Neural progenitor cell (in vitro differentiated cells): ENCODE results near the gene MCTP2. TPM values are rescaled to one million over a fixed set of nuclear protein-coding genes. Genes with fewer than 3 reads are reported as not detected.
"Not testable (repeated sequence)": the region's sequence is repeated elsewhere in the genome, so short reads cannot be mapped to it uniquely, and the experiment has no call there.

ENCODE experiments used
- DNase-seq: peaks from one replicate; pipeline ENCODE4 v3.0.0-alpha.2; 2016; ENCODE audit warnings: low spot score
- H2AFZ ChIP-seq: fragments of 200-600 bp; sonication (generic); replicated peaks from 2 replicates; pipeline ENCODE4 v1.6.1; 2016; ENCODE audit warnings: antibody characterized with exemption
- H3F3A ChIP-seq: fragments of 200-600 bp; sonication (generic); 2 replicates; pipeline ENCODE4 v1.6.1; 2016; ENCODE audit warnings: antibody characterized with exemption, low read depth
- H3K27ac ChIP-seq: fragments of 200-600 bp; sonication (generic); 2 replicates; pipeline ENCODE4 v1.5.1; 2016; ENCODE audit warnings: mild to moderate bottlenecking
- H3K27me3 ChIP-seq: fragments of 200-600 bp; sonication (generic); 2 replicates; pipeline ENCODE4 v1.6.1; 2016; ENCODE audit warnings: mild to moderate bottlenecking, moderate library complexity
- H3K36me3 ChIP-seq: fragments of 200-600 bp; sonication (generic); 2 replicates; pipeline ENCODE4 v1.5.1; 2016
- H3K4me1 ChIP-seq: fragments of 200-600 bp; sonication (generic); 2 replicates; pipeline ENCODE4 v1.6.1; 2016; ENCODE audit warnings: mixed run types
- H3K4me2 ChIP-seq: fragments of 200-600 bp; sonication (generic); 2 replicates; pipeline ENCODE4 v1.6.1; 2016
- H3K4me3 ChIP-seq: fragments of 200-600 bp; sonication (generic); 2 replicates; pipeline ENCODE4 v1.5.1; 2016
- H3K79me2 ChIP-seq: fragments of 200-600 bp; sonication (generic); 2 replicates; pipeline ENCODE4 v1.6.1; 2016; ENCODE audit warnings: low read depth
- H3K9ac ChIP-seq: fragments of 200-600 bp; sonication (generic); 2 replicates; pipeline ENCODE4 v1.6.1; 2016
- H3K9me3 ChIP-seq: fragments of 200-600 bp; sonication (generic); 2 replicates; pipeline ENCODE4 v1.5.1; 2016; ENCODE audit warnings: low read depth
- H4K20me1 ChIP-seq: fragments of 200-600 bp; sonication (generic); 2 replicates; pipeline ENCODE4 v1.6.1; 2016; ENCODE audit warnings: low read depth
- H3K27ac Mint-ChIP-seq: 3 replicates; pipeline ENCODE4 v1.8.0; 2021; ENCODE audit warnings: mixed read lengths
- H3K27me3 Mint-ChIP-seq: 2 replicates; pipeline ENCODE4 v1.8.0; 2022; ENCODE audit warnings: low read depth, mild to moderate bottlenecking, inconsistent platforms, moderate library complexity, mixed read lengths; ENCODE audit not compliant: insufficient read depth
- H3K36me3 Mint-ChIP-seq: 3 replicates; pipeline ENCODE4 v1.8.0; 2021; ENCODE audit warnings: mixed read lengths
- H3K4me1 Mint-ChIP-seq: 3 replicates; pipeline ENCODE4 v1.8.0; 2021; ENCODE audit warnings: mixed read lengths
- H3K4me3 Mint-ChIP-seq: 3 replicates; pipeline ENCODE4 v1.8.0; 2021; ENCODE audit warnings: mild to moderate bottlenecking, moderate library complexity, mixed read lengths
- H3K9me3 Mint-ChIP-seq: 3 replicates; pipeline ENCODE4 v1.8.0; 2020; ENCODE audit warnings: mixed read lengths
- CTCF ChIP-seq: fragments of 200-600 bp; sonication (generic); IDR thresholded peaks from 2 replicates; pipeline ENCODE4 v1.5.1; 2017; ENCODE audit warnings: antibody characterized with exemption, mild to moderate bottlenecking
- EZH2 ChIP-seq: fragments of 200-600 bp; sonication (generic); IDR thresholded peaks from 2 replicates; pipeline ENCODE4 v1.6.1; 2017; ENCODE audit warnings: antibody characterized with exemption, mild to moderate bottlenecking, moderate library complexity
- EZH2phosphoT487 ChIP-seq: fragments of 200-600 bp; sonication (generic); IDR thresholded peaks from 2 replicates; pipeline ENCODE4 v1.6.1; 2017; ENCODE audit warnings: antibody characterized with exemption
- total RNA-seq: library from RNA; depleted of rRNA; stranded (reverse); fragments of >200 nt; gene quantifications from 2 replicates; pipeline ENCODE4 v1.2.3, GENCODE V29; 2015; ENCODE audit warnings: low replicate concordance

The MCTP2 gene
- total RNA-seq, 1 donor from 2014 or later, result 0.17 TPM

GRCh38 chr15:94256511-94256910 lies 25.1 kb downstream of the MCTP2 start:
- Histone ChIP-seq H3K9me3 (no peaks in the 10 kb centered on the region), H3K79me2 (no peaks in the 10 kb centered on the region), H3K4me3 (no peak overlapping the region), H3K36me3 (no peaks in the 10 kb centered on the region), H3K27me3 (no peaks in the 10 kb centered on the region), H3K27ac (no peak overlapping the region), H4K20me1 (no peaks in the 10 kb centered on the region), H3F3A (no peaks in the 10 kb centered on the region), H2AFZ (no peak overlapping the region), H3K4me2 (no peak overlapping the region), H3K9ac (no peak overlapping the region), H3K4me1 (no peaks in the 10 kb centered on the region)
- Mint-ChIP-seq H3K36me3 (no peaks in the 10 kb centered on the region), H3K9me3 (no peaks in the 10 kb centered on the region), H3K4me1 (no peaks in the 10 kb centered on the region), H3K27ac (no peak overlapping the region), H3K4me3 (no peak overlapping the region), H3K27me3 (no peaks in the 10 kb centered on the region)
- TF ChIP-seq EZH2 (no peak), EZH2phosphoT487 (no peak)
- DNase-seq, result no peak

- not testable (repeated sequence) for H2AFZ ChIP-seq, H3K4me1 Mint-ChIP-seq, H3K4me1 ChIP-seq, DNase-seq, H3F3A ChIP-seq, H3K4me3 Mint-ChIP-seq, H3K27me3 ChIP-seq, H3K36me3 Mint-ChIP-seq, H3K4me3 ChIP-seq, H4K20me1 ChIP-seq, H3K9ac ChIP-seq, H3K79me2 ChIP-seq, H3K36me3 ChIP-seq, H3K27ac Mint-ChIP-seq, H3K27ac ChIP-seq, H3K27me3 Mint-ChIP-seq, H3K9me3 ChIP-seq, H3K4me2 ChIP-seq, H3K9me3 Mint-ChIP-seq
Measured at GRCh38 chr15:94257776-94258175, 26.4 kb downstream of the MCTP2 start.

- Histone ChIP-seq H3K79me2 (no peaks in the 10 kb centered on the region), H2AFZ (no peak overlapping the region), H3K27me3 (no peaks in the 10 kb centered on the region), H3F3A (no peaks in the 10 kb centered on the region), H3K4me1 (no peaks in the 10 kb centered on the region), H3K36me3 (no peaks in the 10 kb centered on the region), H4K20me1 (no peaks in the 10 kb centered on the region), H3K27ac (no peak overlapping the region), H3K9me3 (no peaks in the 10 kb centered on the region), H3K9ac (no peak overlapping the region), H3K4me3 (no peak overlapping the region), H3K4me2 (no peak overlapping the region)
- no peak overlapping the region for H3K27ac Mint-ChIP-seq
- H3K36me3 Mint-ChIP-seq, result no peaks in the 10 kb centered on the region
- H3K4me3 Mint-ChIP-seq, result no peak overlapping the region
- no peaks in the 10 kb centered on the region for H3K27me3 Mint-ChIP-seq
- TF ChIP-seq CTCF, result no peak
- no peaks in the 10 kb centered on the region for H3K4me1 Mint-ChIP-seq
- DNase-seq, result no peak
- H3K9me3 Mint-ChIP-seq, result no peaks in the 10 kb centered on the region
Measured at GRCh38 chr15:94258246-94258645, 26.9 kb downstream of the MCTP2 start.

- no peaks in the 10 kb centered on the region for H3K36me3 ChIP-seq
- no peak overlapping the region for H3K4me3 ChIP-seq
- no peak for DNase-seq
- no peak overlapping the region for H3K27ac ChIP-seq
- no peak overlapping the region for H3K9ac ChIP-seq
- peaks cover 2% of the 10 kb centered on the region for H3K27me3 Mint-ChIP-seq
- no peaks in the 10 kb centered on the region for H3K9me3 Mint-ChIP-seq
- peak overlapping the region; percentile 9 for H2AFZ ChIP-seq
- no peaks in the 10 kb centered on the region for H3K4me1 Mint-ChIP-seq
- H3K4me3 Mint-ChIP-seq, result no peak overlapping the region
- no peaks in the 10 kb centered on the region for H3K4me1 ChIP-seq
- H3K9me3 ChIP-seq, result no peaks in the 10 kb centered on the region
- no peaks in the 10 kb centered on the region for H3K36me3 Mint-ChIP-seq
- H3K27ac Mint-ChIP-seq, result no peak overlapping the region
- H3K27me3 ChIP-seq, result no peaks in the 10 kb centered on the region
- no peak for TF ChIP-seq CTCF
- TF ChIP-seq EZH2phosphoT487, result no peak
- no peak for TF ChIP-seq EZH2
- H4K20me1 ChIP-seq, result no peaks in the 10 kb centered on the region
- H3K4me2 ChIP-seq, result no peak overlapping the region
- no peaks in the 10 kb centered on the region for H3K79me2 ChIP-seq
- no peaks in the 10 kb centered on the region for H3F3A ChIP-seq
Measured at GRCh38 chr15:94259121-94259751, 27.9 kb downstream of the MCTP2 start.
